Spleen (tissue), 7 donors: ENCODE data around the gene RSL1D1.

Experiments used
- CTCF ChIP-seq, 11 experiments: fragments of 200-600 bp in 7 of 11; fragments of 450-650 bp in 4 of 11; sonication (generic) in 4 of 11; IDR thresholded peaks in 8 of 11; conservative IDR thresholded peaks in 3 of 11; 1 replicate in 7 of 11; 2 replicates in 4 of 11; pipeline versions ENCODE4 v1.4.0 to v1.8.0; 2016 to 2021; ENCODE audit warnings: antibody characterized with exemption in 11 of 11, inconsistent platforms in 4 of 11, mild to moderate bottlenecking in 1 of 11
- POLR2A ChIP-seq, 3 donors: fragments of 450-650 bp; IDR thresholded peaks; one replicate each; pipeline ENCODE4 v1.5.1; 2017; ENCODE audit warnings: antibody characterized with exemption in 3 of 3, mild to moderate bottlenecking in 1 of 3
- POLR2AphosphoS5 ChIP-seq, 3 donors: sonication (generic); formaldehyde crosslinking; IDR thresholded peaks; one replicate each; pipeline ENCODE4 v1.5.1; 2017; ENCODE audit warnings: antibody characterized with exemption in 3 of 3
- donor health status: DM: no; HTN: no; CAD: no; lungs with moderate emphysema.
- donor health status: DM: no; HTN: no; CAD: no.
- donor health status: DM: no; HTN: no; CAD: no.

- TF ChIP-seq POLR2A (IDR thresholded peaks at IDR 0.05) (no peak), POLR2AphosphoS5 (IDR thresholded peaks at IDR 0.05) (no peak), CTCF (IDR thresholded peaks at IDR 0.05 in 8 of 11, conservative IDR thresholded peaks at IDR 0.05 in 3 of 11) (no peak)
Observed at GRCh38 chr16:11843861-11844260, 7.5 kb downstream of the RSL1D1 start.
